ENCODE data around the gene IFT122.

DNA sequence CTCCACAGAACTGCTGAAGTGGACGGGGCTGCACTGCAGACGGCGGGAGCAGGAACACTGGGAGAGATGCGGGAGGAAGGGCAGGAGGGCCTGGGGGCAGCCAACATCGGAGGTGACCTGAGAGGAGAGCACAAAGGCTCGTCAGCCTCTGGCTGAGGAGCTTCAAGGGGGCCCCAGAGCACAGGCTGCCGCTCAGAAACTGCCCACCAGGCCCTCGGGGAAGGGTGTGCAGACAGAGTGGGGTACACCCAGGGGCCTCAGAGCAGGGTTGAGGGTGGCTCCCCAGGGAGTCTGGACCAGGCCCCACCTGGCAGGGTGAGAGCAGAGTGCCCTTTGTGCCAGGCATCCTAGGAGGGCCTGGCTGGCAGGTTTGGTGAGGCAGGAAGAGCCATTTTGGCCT lies 73.7 kb downstream of the IFT122 start:
- no peak for TF ChIP-seq POLR2AphosphoS5 (IDR thresholded peaks at IDR 0.05)
- TF ChIP-seq POLR2A (IDR thresholded peaks at IDR 0.05), result no peak
- TF ChIP-seq, protein P1, sequence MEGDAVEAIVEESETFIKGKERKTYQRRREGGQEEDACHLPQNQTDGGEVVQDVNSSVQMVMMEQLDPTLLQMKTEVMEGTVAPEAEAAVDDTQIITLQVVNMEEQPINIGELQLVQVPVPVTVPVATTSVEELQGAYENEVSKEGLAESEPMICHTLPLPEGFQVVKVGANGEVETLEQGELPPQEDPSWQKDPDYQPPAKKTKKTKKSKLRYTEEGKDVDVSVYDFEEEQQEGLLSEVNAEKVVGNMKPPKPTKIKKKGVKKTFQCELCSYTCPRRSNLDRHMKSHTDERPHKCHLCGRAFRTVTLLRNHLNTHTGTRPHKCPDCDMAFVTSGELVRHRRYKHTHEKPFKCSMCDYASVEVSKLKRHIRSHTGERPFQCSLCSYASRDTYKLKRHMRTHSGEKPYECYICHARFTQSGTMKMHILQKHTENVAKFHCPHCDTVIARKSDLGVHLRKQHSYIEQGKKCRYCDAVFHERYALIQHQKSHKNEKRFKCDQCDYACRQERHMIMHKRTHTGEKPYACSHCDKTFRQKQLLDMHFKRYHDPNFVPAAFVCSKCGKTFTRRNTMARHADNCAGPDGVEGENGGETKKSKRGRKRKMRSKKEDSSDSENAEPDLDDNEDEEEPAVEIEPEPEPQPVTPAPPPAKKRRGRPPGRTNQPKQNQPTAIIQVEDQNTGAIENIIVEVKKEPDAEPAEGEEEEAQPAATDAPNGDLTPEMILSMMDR (IDR thresholded peaks at IDR 0.05), result no peak
- TF ChIP-seq EP300 (IDR thresholded peaks at IDR 0.05), result no peak
